GM21367 (cell line): ENCODE results near the gene GDF15.

Source experiments
- ATAC-seq: cut with Tn5 transposase; IDR thresholded peaks from one replicate; pipeline ENCODE4 v1.9.1; 2021; ENCODE audit not compliant: unreplicated experiment

Gene GDF15

DNA sequence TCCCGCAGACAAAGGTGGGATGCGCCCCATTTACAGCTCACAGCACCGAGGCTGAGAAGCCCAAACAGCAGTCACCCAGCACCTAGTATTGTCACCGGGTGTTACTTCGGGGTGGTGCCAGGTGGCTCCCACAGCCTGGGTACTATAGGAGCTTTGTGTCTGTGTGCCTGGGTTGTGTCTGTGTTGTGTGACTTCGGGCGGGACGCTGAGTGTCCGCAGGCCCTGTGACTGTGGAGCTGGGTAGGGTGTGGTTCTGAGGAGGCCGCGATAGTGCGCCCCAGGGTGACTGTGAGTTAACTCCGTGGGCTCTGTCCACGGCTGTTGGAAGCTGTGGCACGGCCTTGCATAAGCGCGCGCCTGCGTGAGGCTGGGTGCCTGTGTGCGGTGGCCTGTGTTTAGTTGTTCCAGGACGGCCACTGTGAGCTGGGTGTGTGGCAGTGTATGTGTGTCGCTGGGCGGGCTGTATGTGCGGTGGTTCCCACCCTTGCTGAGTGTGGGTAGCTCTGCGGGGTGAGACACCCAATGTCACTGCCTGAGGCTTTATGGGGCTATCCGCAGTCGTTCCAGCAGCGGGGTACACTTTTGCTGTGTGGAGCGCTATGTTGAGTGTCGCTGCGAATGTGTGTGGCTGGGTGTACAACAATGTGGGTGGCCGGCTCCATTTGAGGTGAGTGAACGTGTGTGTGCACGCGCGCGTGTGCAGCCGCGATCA, 32.7 kb downstream of the GDF15 start:
- no peak for ATAC-seq

DNA sequence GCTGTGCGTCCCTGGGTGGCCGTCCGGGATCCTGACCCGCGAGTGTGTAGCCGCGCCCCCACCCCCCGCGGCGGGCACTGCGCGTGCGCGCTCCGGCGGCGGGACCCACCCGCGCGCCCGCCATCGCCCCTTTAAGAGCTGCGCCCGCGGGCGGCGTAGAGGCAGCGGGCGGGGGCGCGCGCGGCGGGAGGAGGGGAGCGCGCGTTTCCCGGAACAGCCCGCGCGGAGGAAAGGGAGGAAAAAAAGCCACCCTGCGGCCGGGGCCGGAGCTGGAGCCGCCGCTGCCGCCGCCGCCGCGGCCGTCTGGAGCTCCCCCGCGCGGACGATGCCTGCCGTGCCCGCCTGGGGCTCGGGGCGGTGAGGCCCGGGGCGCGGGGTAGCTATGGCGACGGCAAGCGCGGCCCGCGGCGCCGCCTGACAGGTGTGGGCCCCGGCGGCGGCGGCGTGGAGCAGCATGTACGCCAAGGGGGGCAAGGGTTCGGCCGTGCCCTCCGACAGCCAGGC, 33.3 kb downstream of the GDF15 start, which contains the start of gene SSBP4:
Gene SSBP4 (plus strand): TSS at position 204 of the 504 bp plus-strand sequence. CDS start 251 bp downstream, at position 455.
- ATAC-seq = no peak

DNA sequence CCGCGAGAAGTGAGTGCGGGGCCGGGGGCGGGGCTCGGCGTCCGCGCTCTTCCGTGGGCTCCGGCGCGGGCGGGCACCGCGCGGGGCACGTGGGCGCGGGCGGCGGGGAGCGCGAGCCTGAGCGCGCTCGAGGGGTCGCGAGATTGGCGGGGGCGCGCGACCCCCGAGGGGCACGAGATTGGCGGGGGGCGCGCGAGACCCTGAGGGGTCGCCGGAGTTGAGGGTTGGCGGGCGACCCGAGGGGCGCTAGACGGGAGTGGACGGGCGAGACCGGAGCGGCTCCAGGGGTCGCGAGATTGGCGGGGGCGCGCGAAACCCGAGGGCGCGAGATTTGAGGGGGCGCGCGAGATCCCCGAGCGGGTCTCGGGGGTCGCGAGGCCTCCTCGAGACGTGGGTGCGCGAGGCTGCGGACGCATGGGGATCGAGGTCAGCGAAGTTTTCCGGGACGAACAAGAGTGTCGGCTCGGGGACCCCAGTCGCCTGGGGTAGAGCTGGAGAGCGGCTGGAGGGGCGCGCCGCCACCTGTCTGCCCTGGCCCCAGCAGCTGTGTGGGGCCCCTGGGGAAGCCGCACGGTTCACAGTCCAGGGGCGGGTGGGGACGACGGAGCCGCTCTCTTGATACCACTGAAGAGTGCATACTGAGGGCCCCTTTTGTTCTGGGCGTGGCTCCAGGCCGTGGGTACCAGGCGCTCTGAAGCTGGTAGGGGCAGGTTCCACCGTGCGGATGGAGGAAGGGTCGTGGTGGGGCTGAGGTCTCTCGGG, 33.9 kb downstream of the GDF15 start:
- ATAC-seq = no peak

DNA sequence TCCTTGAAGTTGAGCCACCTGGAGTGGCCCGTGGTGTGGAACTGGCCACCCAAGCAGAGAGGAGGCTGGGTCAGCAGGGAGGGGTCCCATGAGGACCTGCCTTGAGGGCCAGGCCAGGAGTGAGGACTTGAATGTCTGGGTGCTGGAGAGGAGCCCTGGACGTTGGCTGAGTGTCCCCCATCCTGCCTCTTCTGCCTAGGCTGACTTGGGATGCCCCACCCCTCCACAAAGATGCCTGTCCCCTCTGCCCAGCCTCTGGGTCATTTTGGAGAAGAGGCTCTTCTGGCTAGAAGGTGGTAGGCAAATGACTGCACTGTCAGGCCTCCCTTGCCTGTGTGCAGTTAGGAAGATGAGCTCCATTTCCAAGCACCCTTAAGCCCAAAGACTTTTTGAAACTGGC, 35.0 kb downstream of the GDF15 start:
- ATAC-seq = no peak

DNA sequence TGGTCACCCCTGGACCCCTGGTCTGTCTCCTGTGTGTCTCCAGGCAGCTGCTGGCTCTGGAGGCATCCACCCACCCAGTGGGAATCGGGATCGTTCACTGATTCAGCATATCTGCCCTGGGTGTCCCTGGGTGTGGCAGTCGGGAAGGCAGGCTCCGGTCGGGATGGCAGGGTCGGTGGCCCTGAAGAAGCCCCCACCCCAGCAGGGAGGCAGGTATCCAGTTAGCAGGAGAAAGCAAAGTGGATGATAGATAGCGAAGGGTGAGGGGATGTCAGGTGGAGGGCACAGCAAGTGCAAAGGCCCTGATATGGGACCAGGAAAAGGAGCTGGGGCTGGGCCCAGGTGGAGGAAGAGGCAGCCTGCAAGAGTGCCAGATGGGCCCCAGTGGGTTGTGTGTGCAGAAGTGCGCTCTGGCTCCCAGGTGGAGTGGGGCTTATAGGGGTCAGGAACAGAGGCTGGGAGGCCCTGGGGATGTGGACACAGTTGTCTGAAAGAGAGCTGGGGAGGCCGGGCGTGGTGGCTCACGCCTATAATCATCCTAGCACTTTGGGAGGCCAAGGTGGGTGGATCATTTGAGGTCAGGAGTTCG, 35.5 kb downstream of the GDF15 start:
- ATAC-seq = no peak

DNA sequence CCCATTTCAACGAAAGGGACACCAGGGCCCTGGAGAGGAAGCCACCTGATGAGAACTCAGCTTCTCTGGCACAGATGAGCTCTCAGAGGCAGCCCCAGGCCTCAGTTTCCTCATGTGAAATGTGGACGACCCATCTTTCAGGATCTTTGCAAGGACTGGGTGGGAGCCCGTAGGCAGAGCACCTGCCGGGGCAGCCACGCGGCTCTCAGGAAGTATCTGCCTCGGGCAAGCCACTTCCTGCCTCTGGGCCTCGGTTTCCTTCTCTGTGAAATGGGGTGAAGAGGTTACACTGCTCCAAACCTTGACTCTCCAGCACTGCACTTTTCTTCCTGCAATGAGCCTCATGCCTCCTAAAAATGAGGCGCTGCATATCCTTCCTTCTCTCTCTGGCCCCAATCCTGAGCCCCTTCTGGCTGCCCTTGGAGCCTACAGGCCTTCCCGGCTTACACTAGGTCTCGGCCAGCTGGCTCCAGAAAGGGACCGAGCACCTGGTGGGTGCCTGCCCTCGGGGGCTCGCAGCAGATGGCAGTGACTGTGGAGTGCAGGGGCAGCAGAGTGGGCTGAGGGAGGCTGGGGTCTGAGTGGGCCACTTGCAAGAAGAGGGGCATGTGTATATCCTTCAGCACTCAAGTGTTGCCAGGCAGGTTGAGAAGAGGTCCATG, 36.7 kb downstream of the GDF15 start:
- ATAC-seq = no peak

DNA sequence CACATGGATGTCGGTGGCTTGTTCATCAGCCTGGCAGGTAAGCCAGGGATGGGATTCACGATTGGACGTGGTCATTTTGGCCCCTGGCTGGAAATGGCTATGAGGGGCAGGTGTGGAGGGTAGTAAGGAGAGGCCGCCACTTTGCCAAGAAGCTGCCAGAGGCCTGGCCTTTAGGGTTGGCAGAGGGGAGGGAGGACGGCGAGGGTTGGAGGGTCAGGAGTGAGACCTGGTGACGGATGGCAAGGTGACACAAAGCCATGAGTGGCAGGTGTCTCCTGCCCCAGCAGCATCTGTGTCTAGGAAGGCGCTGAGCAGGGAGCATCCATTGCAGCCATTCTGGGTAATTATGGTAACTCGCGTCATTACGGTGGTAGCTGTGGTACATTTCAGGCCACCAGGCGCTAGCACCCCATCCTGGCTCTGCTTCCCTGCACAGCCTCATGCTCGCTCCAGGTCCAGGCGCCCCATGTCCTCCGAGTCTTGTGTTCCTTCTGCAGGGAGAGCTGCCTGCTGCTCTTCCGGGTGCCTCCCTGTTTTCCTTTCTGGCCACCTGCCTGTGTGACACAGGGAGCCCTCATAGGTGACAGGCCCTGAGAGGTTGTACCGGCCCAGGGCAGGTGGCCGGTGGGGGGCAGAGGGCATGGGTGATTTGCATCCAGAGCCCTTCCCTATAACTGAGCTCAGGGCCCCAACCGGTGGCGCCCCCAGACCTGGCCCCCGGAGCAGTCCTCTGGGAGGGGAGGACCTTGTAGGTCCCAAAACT, 37.5 kb downstream of the GDF15 start:
- no peak for ATAC-seq

DNA sequence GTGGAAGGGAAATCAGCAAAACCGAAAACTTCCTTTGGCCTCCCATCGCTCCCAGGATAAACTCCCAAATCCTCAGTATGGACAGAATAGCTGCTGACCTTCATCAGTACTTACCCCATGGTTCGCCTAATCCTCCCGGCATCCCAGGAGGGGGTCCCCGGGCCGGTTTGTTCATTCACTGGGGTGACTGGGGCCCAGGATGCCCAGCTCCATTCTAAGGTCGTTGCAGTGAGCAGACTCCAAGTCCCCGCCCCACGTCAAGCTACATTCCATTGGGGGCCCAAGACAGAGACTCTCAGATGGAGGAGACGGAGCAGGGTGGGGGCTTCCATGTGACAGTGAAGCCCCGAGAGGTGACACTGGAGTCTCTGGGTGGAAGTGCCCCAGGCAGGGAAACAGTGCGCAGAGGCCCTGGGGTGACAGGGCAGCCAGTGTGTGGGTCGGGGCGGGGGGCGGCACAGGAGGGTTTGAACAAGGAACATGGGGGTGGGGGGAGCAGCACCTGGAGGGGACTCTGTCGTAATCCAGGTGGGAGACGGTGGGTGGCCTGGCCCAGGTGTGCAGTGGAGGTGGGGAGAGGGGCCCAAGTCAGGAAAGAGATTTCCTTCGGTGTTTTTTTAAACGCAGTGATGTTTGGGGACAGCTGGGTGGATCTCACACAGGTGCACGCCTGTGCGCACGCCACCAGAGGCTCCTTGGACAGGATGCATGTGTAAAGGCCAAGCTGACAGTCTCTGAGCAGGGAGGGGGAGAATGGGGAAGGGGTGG, 38.3 kb downstream of the GDF15 start:
- no peak for ATAC-seq

DNA sequence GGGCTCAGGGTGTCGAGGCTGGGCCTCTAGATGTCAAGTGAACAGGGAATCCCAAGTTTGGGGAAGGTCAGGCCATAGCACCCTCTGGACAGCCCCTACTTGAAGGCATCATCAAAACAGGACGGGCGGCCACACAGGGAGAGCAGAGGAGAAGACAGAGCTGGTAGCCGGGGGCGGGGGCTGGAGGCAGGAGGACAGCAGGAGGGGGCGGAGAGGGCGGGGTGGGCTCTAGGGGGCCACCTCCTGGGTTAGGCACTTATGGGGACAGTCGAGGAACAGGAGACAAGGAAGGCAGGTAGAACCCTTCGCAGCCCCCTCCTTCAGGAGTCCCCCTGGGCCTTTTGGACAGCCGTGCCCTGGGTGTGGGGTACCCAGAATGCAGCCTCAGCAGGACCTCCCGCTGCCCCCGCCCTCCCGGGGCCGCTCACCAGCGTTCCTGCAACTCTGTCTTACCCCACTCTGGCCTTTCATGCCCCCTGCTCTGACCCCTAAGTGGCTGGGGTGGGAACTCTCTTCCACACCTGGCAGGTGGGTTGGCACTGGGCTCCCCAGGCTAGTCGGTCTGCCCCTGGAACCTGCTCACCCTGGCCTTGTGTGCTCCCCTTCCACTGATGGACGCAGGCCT, 39.0 kb downstream of the GDF15 start:
- ATAC-seq = no peak

DNA sequence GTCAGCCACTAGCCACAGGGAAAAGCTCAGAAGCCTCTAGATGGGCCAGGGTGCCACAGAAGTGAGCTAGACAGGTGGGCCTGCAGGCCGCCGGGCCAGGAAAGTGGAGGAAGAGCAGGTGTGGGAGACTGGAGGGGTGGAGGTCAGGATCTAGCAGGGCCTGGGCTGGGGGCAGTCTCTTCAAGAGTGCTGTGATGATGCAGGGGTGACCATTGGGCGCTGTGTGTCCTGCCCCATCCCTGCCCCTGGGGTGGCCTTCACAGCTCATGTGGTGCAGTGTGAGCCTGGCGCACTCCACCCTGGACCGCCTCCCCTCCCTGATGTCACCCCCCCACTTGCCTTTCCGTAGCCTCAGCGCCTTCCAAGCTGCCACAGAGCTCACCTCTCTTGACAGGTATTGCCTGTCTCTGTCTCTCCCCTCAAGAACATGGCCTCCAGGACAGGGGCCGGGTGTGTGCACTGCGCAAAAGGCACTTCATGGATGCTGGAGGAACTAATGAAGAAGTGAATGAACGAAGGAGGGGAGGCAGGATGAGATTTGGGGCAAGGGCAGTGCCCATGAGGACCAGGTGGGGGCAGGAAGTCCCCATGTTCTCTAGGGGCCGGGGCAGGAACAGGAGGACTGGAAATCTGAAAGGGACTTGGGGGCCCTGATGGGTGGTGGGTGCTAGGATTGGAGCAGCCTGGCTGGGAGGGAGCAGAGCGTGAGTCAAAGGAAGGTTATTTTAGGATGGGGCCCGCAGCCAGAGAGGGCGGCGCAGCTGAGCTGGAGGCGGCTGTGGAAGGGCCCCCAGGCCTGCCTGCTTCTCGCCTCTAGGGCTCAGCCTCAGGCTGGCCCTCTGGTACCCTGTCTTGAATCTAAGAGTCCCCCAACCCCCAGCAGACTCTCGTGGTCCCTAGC, 39.8 kb downstream of the GDF15 start:
- no peak for ATAC-seq

DNA sequence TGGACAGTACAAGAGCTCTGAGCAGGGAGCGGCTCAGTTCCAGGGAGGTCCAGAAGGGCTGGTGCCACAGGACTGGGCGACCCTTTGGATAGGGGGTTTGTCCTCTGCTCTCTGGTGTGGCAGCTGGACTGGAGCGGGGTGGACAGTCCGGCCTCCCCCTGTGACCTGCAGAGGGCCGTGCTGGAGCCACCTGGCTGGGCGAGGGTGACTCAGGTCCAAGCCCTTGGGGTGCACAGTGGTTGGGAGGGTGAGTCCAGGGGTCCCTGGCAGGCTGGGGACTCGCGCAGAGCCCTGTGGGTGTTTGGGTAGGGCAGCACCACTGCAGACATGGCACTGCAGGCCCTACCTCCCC, 40.4 kb downstream of the GDF15 start:
- ATAC-seq = no peak

DNA sequence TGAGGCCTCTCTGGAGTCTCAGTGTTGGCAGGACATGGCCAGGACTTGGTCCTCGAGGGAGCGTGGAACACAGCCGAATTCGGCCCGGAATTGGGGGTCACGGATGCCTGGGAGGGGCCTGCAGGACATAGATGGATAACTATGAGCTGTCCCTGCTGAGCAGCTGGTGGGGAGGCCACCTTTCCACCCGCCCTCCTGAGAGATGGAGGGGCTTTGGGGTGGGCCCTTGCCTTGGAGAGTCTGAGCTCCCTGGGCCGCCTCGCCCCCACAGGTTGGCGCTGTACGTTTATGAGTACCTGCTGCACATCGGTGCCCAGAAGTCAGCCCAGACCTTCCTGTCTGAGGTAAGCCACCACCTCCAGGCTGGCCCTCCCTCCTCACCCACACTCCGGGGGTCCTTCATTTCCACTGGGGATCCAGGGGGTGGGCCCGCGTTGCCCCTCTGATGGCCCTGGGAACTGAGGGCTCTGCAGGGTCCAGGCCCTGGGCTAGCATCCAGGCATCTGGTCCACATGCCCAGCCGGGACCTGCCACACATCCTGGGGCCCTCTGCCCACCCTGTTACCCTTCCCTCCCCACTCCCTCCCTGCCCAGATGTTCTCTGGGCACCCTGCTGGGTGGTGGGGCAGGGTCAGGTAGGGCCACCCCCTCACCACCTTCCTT, 41.3 kb downstream of the GDF15 start:
- ATAC-seq = no peak

DNA sequence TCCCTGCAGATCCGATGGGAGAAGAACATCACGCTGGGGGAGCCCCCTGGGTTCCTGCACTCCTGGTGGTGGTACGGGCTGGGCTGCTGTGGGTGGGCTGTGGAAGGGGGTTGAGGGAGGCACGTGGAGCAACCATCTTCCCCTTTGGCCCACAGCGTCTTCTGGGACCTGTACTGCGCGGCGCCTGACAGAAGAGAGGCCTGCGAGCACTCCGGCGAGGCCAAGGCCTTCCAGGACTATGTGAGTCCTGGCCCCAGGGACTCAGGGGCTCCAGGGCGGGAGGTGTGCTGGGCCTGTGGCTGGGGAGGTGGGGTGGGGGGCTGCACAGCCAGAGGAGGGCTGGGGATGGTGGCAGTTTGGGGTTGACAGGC, 41.8 kb downstream of the GDF15 start:
- no peak for ATAC-seq

DNA sequence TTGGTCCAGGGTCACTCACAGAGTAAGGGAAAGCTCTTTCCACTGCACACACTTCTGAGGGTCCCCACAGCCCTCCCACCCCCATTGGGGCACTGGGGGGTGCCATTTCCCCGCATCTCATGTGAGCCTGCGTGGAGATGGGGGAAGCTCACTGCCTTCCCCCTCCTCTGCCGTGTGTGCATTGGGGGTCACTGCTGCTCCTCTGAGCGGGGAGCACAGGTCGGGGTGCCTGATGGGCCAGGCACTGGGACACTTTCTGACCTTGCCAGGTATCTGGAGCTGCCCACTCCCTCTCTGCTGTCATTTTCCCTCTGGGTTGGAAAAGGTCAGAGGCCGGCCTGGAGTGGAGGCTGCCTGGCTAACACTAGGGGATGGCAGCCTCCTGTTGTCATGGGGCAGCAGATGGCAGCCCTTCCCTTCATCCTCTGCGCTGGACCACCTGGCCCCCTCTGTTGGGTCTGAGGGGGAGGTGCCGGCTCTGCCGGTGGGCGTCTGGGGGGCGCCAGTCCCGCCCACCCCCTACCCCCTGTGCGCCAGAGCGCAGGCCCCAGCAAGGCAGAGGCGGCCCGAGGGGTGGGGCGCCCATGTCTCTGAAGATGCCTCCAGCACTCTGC, 42.3 kb downstream of the GDF15 start:
- no peak for ATAC-seq

DNA sequence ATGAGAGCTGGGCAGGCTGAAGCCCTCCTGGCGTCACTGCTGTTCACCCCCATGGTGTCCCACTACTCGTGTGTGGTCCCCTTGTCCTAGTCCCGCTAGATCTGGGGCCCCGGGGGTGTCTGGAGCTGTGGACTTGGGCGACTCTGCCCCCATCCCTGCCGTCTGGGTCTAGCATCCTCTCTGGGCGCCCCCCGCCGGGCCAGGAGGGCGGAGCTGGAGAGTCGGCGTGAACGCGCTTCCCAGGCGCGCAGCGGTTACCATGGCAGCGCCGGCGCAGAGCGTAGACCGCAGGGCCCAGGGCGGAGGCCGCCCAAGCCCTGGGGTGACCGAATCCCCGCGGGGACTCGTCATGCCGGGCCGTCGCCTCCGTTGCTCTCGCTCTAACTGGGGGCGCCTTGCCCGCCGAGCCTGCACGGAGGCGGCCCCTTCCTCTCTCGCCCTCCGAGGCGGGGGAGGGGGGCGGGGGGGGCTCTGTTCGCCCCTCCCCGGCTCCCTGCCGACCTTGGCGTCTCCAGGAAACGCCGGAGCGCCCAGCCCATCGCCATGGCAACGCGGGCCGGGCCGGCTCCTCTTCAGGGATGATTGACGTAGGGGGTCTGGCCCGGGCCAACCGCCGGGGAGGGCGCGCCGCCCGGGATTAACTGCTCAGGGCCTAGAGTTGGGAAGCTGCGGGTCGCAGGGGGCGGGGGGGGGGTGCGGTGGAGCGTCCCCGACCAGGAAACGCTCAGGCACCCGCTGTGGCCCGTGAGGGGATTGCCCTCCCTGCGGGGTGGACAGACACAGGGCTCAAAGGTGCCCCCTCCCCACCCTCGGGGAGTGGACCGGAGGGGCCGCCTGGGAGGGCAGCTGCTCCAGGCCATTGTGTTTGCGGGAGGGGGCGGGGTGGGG, 43.1 kb downstream of the GDF15 start:
- ATAC-seq = no peak

DNA sequence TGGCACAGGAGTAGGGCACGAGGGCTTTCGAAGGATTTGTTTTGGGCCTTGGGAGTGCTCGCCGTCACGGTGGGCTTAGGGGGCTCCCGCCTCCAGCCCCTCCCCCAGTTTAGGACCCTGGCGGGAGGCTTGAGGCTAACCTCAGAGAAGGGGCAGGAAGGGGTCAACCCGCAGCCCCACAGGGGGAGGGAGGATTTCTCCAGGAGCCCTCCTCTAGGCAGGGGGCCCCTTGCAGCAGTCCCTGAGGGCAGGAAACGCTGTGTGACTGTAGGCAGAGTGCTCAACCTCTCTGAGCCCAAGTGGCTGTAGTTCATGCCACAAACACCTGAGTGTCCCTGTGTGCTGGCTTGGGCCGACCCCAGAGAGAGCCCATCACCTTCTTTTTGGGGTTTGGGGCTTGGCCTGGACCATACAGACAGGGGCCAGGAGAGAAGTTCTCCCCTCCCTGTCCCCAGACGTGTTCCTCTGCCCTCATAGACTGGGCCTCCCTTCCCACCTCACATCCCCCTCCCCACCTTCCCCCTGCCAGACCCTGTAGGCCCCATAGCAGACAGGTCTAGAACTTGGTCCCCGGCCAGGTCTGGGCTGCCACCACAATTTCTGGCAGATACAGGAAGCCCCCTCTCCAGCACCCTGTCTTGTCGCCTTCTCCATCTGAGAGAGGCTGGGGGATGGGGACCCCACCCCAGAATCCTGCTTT, 43.9 kb downstream of the GDF15 start:
- no peak for ATAC-seq
